Measurements from ENCODE around the gene TRIM15.

The TRIM15 gene

DNA sequence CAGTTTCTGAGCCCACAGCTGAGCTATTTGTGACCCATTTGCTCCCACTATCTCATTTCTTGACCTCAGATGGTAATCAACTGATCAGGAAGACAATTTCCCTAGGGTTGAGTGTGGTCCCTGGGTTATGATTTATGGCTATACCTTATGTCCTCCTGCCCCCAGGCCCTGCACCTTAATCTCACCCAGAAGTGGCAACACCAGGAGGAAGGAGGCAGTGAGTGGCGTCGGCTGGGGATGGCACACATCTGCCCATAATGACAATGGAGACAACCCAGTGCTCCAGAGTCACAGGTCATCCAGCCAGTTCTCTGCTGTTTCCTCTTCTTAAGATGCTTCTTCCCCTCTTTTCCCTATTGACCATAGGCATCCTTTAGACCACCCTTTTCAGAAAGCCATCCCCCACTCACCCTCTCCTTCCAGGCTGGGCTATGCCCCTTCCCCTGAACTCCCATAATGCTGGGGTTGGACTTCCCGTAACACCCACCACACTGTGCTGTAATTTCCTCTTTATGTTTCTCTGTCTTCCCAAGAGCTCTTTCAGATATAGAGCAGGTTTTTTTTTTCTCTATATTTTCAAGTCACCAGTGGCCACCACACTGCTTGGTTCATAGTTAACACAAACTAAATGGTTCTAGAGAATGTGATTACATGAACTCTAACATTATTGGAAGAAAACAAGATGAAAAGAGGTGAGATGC, 10.3 kb upstream of the TRIM15 start:
- H3K27me3 Mint-ChIP-seq: peaks cover 2% of the 10 kb centered on the region
- no peaks in the 10 kb centered on the region for H3K9me3 Mint-ChIP-seq
- H3K4me3 Mint-ChIP-seq: no peak overlapping the region
- H3K27ac Mint-ChIP-seq: no peak overlapping the region
- intact Hi-C loops (cut with micrococcal nuclease): no loop called here
- H3K4me1 Mint-ChIP-seq (ENCODE audit: low read depth): peaks cover 52% of the 10 kb centered on the region
- H3K36me3 Mint-ChIP-seq (ENCODE audit: low read depth): no peaks in the 10 kb centered on the region

GRCh38 chr6:30154061-30154460, 9.3 kb upstream of the TRIM15 start:
- intact Hi-C loops (cut with micrococcal nuclease): no loop called here
- no peaks in the 10 kb centered on the region for H3K9me3 Mint-ChIP-seq
- no peaks in the 10 kb centered on the region for H3K36me3 Mint-ChIP-seq (ENCODE audit: low read depth)
- peaks cover 59% of the 10 kb centered on the region for H3K4me1 Mint-ChIP-seq (ENCODE audit: low read depth)
- no peak overlapping the region for H3K4me3 Mint-ChIP-seq
- peaks cover 2% of the 10 kb centered on the region for H3K27me3 Mint-ChIP-seq
- no peak overlapping the region for H3K27ac Mint-ChIP-seq

DNA sequence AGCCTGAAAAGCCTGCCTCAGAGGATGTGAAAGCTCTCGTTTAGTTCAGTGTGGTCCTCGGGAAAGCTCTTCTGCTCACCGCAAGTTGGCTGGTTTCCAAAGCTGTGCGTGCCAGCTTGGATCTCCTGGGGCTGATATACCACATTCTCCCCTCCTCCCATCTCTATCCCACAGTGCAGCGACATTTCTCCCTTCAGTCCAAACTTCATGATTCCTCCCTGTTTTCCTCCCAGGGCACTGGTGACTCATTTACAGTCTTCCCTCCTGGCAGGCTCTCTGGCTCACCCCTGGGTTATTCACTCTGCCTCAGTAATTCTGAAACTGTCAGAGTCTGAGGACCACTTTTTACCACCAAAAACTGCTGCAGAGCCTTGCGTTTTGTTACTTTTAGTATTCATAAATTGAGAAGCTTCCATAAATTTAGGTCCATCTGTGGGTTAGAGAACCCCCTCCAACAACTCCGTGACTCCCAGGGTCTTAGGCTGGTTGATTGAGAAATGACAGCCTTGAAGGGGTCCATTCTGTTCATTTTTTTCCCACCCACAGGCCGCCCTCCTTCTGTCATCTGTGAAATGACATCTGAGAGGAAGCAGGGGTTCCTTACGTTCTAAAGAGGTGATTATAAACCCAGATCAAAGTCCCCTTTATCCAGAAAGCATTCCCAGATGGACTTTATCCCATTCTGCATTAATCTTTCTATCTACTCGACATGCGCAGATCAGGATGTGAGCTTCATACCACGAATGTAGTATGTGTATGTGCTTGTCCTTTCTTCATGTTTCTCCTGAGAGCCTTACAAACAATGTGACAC, 8.4 kb upstream of the TRIM15 start:
- H3K27me3 Mint-ChIP-seq: peaks cover 2% of the 10 kb centered on the region
- H3K36me3 Mint-ChIP-seq (ENCODE audit: low read depth): no peaks in the 10 kb centered on the region
- intact Hi-C loops (cut with micrococcal nuclease): no loop called here
- no peak overlapping the region for H3K27ac Mint-ChIP-seq
- no peaks in the 10 kb centered on the region for H3K9me3 Mint-ChIP-seq
- peaks cover 57% of the 10 kb centered on the region for H3K4me1 Mint-ChIP-seq (ENCODE audit: low read depth)
- no peak overlapping the region for H3K4me3 Mint-ChIP-seq

DNA sequence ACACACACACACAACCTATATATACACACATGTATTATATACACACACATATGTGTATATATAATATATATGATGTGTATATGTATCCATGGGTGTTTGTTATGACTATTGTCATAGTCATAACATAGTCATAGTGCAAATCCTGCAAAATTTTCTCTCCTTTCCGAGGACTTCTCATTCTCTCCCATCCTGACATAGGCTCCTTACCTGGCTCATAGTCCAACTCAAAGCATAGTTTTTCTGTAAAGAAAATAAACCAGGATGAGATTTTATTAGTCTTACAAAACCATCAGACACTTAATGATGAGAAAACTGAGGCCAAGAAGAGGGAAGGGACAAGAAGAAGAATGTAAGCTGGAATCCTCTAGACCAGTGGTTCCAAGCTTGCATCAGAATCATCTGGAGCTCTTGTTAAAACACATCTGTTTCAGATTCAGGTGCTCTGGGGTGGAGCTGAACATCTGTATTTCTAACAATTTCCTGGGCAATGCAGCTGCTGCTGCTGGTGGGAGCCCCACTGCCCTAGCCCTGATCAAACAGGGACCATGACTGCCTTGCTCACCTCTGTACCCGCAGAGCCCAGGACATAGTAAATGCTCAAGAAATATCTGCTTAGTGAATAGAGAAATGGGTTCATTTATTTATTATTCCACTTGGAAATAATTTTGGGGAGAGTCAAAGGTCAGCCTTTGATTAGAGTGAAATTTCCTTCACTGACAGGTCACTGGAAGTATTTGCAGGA, 7.7 kb upstream of the TRIM15 start:
- Mint-ChIP-seq H3K36me3 (ENCODE audit: low read depth) (no peaks in the 10 kb centered on the region), H3K27me3 (peaks cover 2% of the 10 kb centered on the region), H3K27ac (no peak overlapping the region), H3K9me3 (no peaks in the 10 kb centered on the region), H3K4me3 (no peak overlapping the region), H3K4me1 (ENCODE audit: low read depth) (peaks cover 57% of the 10 kb centered on the region)
- intact Hi-C loops (cut with micrococcal nuclease): no loop called here

DNA sequence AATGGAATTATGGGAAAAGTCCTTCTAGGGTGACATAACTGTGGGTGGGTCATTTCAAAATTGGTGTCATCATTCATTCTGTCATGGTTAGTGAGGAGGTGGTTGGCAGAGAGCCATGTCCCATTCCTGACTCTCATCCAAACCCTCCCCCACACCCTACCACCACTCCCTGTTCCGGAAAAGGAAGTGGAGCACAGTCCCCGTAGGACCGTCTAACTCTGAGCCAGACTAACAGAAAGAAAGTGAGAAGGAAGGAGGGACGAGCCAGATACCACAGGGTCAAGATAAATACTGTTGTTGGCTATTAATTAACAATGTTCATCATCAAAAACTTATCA, 7.1 kb upstream of the TRIM15 start:
- peaks cover 61% of the 10 kb centered on the region for H3K4me1 Mint-ChIP-seq (ENCODE audit: low read depth)
- H3K27me3 Mint-ChIP-seq: peaks cover 2% of the 10 kb centered on the region
- no peaks in the 10 kb centered on the region for H3K9me3 Mint-ChIP-seq
- intact Hi-C loops (cut with micrococcal nuclease): no loop called here
- no peaks in the 10 kb centered on the region for H3K36me3 Mint-ChIP-seq (ENCODE audit: low read depth)
- H3K27ac Mint-ChIP-seq: no peak overlapping the region
- H3K4me3 Mint-ChIP-seq: no peak overlapping the region

DNA sequence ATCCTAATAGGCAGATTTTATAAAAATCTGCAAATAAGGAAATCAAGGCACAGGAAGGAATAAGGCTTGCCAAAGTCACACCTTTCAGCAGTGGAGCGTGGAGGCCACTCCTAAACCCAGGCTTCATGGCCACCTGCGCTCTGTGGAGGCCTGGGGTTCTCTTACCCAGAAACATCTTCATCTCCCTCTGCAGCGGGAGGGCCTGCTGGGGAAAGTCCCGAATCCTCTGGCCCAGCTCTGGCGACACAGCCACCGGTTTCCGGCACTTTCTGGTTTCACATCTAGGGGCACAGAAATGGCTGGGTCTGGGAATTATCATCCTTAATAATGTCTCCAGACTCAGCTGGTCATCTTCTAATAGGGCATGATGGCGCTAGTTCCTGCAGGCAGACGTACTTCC, 6.6 kb upstream of the TRIM15 start:
- H3K4me1 Mint-ChIP-seq (ENCODE audit: low read depth): peaks cover 56% of the 10 kb centered on the region
- H3K27ac Mint-ChIP-seq: no peak overlapping the region
- no peaks in the 10 kb centered on the region for H3K36me3 Mint-ChIP-seq (ENCODE audit: low read depth)
- intact Hi-C loops (cut with micrococcal nuclease): no loop called here
- H3K4me3 Mint-ChIP-seq: no peak overlapping the region
- no peaks in the 10 kb centered on the region for H3K9me3 Mint-ChIP-seq
- H3K27me3 Mint-ChIP-seq: peaks cover 2% of the 10 kb centered on the region

DNA sequence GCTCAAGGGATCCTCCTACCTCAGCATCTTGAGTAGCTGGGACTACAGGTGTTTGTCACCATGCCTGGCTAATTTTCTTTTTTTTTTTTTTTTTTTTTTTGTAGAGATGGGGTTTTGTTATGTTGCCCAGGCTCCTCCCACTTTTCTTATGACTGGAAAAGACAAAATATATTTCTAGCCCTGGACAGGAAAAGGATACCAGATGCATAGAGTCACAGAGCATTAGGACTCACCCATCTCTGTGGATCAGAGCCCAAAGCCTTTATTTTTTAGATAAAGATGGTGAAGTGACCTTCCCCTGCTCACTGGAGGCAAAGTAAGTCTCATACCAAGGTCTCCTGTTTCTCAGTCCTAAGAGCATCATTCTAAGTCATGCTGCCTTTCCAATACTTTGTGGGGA, 5.8 kb upstream of the TRIM15 start:
- H3K27me3 Mint-ChIP-seq: peaks cover 5% of the 10 kb centered on the region
- H3K27ac Mint-ChIP-seq: no peak overlapping the region
- H3K36me3 Mint-ChIP-seq (ENCODE audit: low read depth): no peaks in the 10 kb centered on the region
- H3K4me1 Mint-ChIP-seq (ENCODE audit: low read depth): peaks cover 56% of the 10 kb centered on the region
- intact Hi-C loops (cut with micrococcal nuclease): no loop called here
- no peaks in the 10 kb centered on the region for H3K9me3 Mint-ChIP-seq
- no peak overlapping the region for H3K4me3 Mint-ChIP-seq

DNA sequence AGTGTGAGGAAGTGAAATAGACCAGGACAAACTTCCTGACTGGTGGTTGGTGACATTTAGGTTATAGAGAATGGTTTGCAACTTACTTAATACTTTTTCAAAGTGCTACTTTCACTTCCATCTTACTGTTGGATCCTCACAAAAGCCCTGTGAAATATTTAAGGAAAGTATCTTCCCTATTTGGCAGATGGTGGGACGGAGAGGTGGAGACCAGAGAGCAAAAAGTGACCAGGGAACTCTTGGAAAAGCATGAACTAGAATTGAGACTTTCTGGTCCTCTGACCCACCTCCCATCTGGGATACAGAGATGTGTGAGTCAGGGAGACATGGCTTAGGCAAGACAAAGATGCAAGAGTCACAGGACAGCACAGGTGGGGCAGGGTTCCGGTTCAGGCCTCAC, 5.3 kb upstream of the TRIM15 start:
- Mint-ChIP-seq H3K27me3 (peaks cover 5% of the 10 kb centered on the region), H3K9me3 (no peaks in the 10 kb centered on the region), H3K4me3 (no peak overlapping the region), H3K36me3 (ENCODE audit: low read depth) (no peaks in the 10 kb centered on the region), H3K4me1 (ENCODE audit: low read depth) (peaks cover 53% of the 10 kb centered on the region), H3K27ac (no peak overlapping the region)
- intact Hi-C loops (cut with micrococcal nuclease): no loop called here

- no peaks in the 10 kb centered on the region for H3K9me3 Mint-ChIP-seq
- no peaks in the 10 kb centered on the region for H3K36me3 Mint-ChIP-seq (ENCODE audit: low read depth)
- H3K27ac Mint-ChIP-seq: no peak overlapping the region
- H3K4me3 Mint-ChIP-seq: no peak overlapping the region
- intact Hi-C loops (cut with micrococcal nuclease): no loop called here
- H3K4me1 Mint-ChIP-seq (ENCODE audit: low read depth): peaks cover 47% of the 10 kb centered on the region
- H3K27me3 Mint-ChIP-seq: peaks cover 5% of the 10 kb centered on the region
Measured at GRCh38 chr6:30158475-30159040, 4.8 kb upstream of the TRIM15 start.

DNA sequence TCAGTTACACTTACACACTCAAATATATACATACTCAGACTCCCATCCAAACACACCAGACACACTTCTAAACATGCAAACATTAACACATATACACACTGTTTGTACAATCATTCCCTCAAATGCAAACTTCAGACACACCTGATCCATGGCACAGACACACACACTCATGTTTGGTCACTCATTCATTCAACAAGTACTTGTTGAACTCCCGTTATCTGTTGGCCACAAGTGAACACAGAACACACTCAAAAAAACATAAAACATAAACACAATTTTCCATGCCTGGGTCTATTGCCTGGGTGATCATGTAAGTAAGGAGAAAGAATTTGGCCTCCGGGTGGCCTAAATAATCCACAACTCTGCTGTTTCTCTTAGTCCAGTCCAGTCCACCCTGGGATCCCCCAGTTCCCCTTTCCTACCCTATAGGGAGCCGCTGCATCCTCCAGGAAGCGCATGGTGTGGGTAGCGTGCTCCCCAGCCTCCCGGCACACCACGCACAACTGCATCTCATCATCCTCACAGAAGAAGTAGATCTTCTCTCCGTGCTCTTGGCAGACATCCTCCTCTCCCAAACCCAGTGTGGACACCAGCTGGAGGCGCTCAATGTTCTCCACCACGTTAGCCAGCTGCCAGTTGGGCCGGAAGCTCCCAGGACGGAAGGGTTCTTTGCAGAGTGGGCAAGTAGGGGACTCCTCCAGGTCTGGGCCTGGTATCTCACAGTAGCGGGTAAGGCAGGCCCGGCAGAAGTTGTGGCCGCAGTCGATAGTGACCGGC, 3.1 kb upstream of the TRIM15 start:
- Mint-ChIP-seq H3K4me3 (no peak overlapping the region), H3K4me1 (ENCODE audit: low read depth) (peaks cover 45% of the 10 kb centered on the region), H3K9me3 (no peaks in the 10 kb centered on the region), H3K27ac (no peak overlapping the region), H3K36me3 (ENCODE audit: low read depth) (no peaks in the 10 kb centered on the region), H3K27me3 (peaks cover 10% of the 10 kb centered on the region)
- intact Hi-C loops (cut with micrococcal nuclease): no loop called here

DNA sequence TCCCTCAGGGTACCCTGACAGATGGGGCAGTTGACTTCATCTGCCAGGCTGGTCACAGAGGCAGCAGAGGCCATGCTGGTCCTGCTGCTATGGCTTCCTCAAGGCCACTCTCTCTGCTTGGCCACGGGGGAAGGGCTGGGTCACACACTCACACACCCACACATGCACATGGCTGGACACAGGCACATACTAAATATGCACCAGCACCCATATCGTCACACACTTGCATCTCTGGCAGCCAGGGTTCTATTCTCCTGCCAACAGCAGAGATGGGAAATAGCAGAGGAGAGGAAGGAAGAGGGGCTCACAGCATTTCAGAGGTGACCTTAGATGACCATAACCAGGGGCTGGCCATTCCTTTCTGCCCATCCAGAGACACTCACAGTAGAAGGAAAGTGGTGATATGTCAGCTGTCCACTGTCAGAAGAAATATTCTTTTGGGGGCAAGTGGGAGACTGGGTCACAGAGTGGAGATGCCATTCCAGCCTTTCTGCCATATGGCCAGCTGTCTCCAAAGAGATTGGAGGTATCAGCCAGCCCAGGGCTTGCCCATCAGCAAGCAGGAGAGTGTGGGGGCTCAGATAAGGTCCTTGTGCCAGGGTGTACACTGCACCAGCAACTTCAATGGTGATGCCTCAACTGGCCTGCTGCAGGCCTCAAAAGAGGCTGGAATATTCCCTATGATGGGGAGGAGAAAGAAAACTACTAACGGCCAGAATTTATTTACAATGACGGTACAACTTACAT, 2.4 kb upstream of the TRIM15 start, which contains the start of gene TRIM10:
TSS of gene TRIM10 (minus strand) at position 427 of the 747 bp plus-strand sequence. CDS start at position 74, 353 bp downstream.
- no peaks in the 10 kb centered on the region for H3K9me3 Mint-ChIP-seq
- H3K36me3 Mint-ChIP-seq (ENCODE audit: low read depth): no peaks in the 10 kb centered on the region
- no peak within 1 kb of the TSS for H3K4me3 Mint-ChIP-seq
- H3K27me3 Mint-ChIP-seq: peaks cover 10% of the 10 kb centered on the region
- no peak within 1 kb of the TSS for H3K27ac Mint-ChIP-seq
- intact Hi-C loops (cut with micrococcal nuclease): no loop called here
- H3K4me1 Mint-ChIP-seq (ENCODE audit: low read depth): peaks cover 38% of the 10 kb centered on the region

DNA sequence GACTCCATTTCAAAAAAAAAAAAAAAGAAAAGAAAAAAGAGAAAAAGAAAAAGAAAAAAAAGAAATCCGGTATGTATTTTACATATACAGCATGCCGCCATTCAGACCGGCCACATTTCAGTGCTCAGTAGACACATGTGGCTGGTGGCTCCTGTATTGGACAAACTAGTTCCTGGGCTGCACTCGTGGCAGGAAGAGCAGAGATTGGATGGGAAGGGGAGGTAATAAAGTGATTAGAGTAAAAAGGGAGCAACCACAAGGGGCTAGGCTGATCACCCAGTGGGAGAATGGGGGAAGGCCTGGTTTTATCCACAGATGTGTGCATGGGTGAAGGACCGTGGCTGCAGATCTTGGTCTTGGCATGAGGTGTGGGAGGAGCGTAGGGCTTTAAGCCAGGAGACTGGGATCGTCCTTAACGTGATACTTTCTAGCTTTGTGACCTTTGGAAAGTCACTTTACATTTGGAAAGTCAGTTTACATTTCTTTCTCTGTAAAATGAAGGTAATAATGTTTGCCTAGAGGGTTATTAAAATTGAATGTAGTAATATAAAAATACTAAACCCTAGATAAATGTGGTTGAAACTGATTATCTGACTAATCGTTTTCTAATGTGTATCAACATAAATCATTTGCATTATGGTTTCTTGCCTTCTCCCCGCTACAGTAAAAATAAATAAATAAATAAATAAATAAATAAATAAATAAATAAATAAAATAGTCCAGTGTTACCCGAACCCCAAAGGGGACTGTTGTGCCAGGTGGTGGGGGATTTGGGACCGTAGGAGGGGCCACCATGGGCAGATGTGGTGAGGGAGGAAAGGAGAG, 869 bp upstream of the TRIM15 start:
- Mint-ChIP-seq H3K27me3 (peaks cover 15% of the 10 kb centered on the region), H3K4me3 (no peak overlapping the region), H3K36me3 (ENCODE audit: low read depth) (no peaks in the 10 kb centered on the region), H3K27ac (no peak overlapping the region), H3K4me1 (ENCODE audit: low read depth) (peaks cover 33% of the 10 kb centered on the region), H3K9me3 (no peaks in the 10 kb centered on the region)
- intact Hi-C loops (cut with micrococcal nuclease): no loop called here
